HCT116 (cell line): ENCODE measurements around the gene UTP11. TPM values are rescaled to one million over a fixed set of nuclear protein-coding genes. Genes with fewer than 3 reads are reported as not detected.

Experiments used
- ATAC-seq: fragments of 200-7000 bp; cut with Tn5 transposase; 2 replicates; pipeline ENCODE4 v1.9.1; 2020; ENCODE audit warnings: mild to moderate bottlenecking, moderate library complexity
- BruUV-seq: library from RNA; stranded (reverse); fragments of 400-500 nt; replicated peaks from 2 replicates; lab custom pipeline; 2021; lab: Mats Ljungman, UMichigan
- CTCF ChIA-PET: fragments of 300-600 bp; sonication (Branson Sonifier 250); formaldehyde crosslinking; loops from one replicate; lab custom pipeline; 2021; ENCODE audit warnings: antibody characterized with exemption; lab: Charles Lee
- POLR2A ChIA-PET: fragments of 300-600, 350-600 bp; sonication (Branson Sonifier 250); formaldehyde crosslinking; loops from one replicate; lab custom pipeline; 2021; ENCODE audit warnings: antibody characterized with exemption; lab: Charles Lee
- RAD21 ChIA-PET, 2 experiments: fragments of 300-600 bp; sonication (Branson Sonifier 250); formaldehyde crosslinking; loops; one replicate each; lab custom pipeline; 2023; ENCODE audit warnings: low total read pairs in 2 of 2; ENCODE audit not compliant: uncharacterized antibody in 2 of 2, unreplicated experiment in 2 of 2, low non-redundant PET in 1 of 2; lab: Charles Lee
- DNase-seq: peaks from one replicate; pipeline ENCODE4 v3.0.0-alpha.2; 2010; ENCODE audit warnings: low read depth, low spot score
- H2AFZ ChIP-seq: fragments of 200-600 bp; shearing (Covaris generic), sonication (generic); 2 replicates; pipeline ENCODE4 v1.6.1; 2017; ENCODE audit warnings: low read depth, mixed run types, mixed read lengths, antibody characterized with exemption, low read length; ENCODE audit not compliant: poor library complexity, severe bottlenecking
- H3K27ac ChIP-seq: 2 replicates; pipeline ENCODE4 v1.5.1; 2012; ENCODE audit warnings: low read depth, low read length
- H3K27me3 ChIP-seq: fragments of 200-600 bp; sonication (generic); 2 replicates; pipeline ENCODE4 v1.6.1; 2016; ENCODE audit warnings: mixed run types, low read length, mixed read lengths; ENCODE audit not compliant: insufficient read depth
- H3K36me3 ChIP-seq, 2 experiments: fragments of 200-500 bp in 1 of 2; fragments of 200-600 bp in 1 of 2; sonication (Bioruptor generic) in 1 of 2; sonication (generic) in 1 of 2; 2 replicates each; pipeline versions ENCODE4 v1.5.1 to v1.6.1; 2014 to 2016; ENCODE audit warnings: low read length in 2 of 2, inconsistent platforms in 1 of 2, mixed read lengths in 1 of 2, mixed run types in 1 of 2; ENCODE audit not compliant: insufficient read depth in 2 of 2, control insufficient read depth in 1 of 2
- H3K4me1 ChIP-seq, 2 experiments: fragments of 200-600 bp in 1 of 2; sonication (generic) in 1 of 2; 2 replicates each; pipeline versions ENCODE4 v1.5.1 to v1.6.1; 2012 to 2017; ENCODE audit warnings: low read length in 2 of 2, inconsistent platforms in 1 of 2, mild to moderate bottlenecking in 1 of 2, mixed read lengths in 1 of 2, mixed run types in 1 of 2, moderate library complexity in 1 of 2; ENCODE audit not compliant: insufficient read depth in 2 of 2, control insufficient read depth in 1 of 2
- H3K4me2 ChIP-seq: fragments of 200-600 bp; sonication (generic); 2 replicates; pipeline ENCODE4 v1.6.1; 2017; ENCODE audit warnings: mixed run types, low read length, mixed read lengths
- H3K4me3 ChIP-seq, 2 experiments: fragments of 200-600 bp in 1 of 2; sonication (generic) in 1 of 2; replicated peaks in 1 of 2; 2 replicates each; pipeline ENCODE4 v1.5.1; 2011 to 2016; ENCODE audit warnings: low read length in 2 of 2, control low read depth in 1 of 2, low read depth in 1 of 2, mild to moderate bottlenecking in 1 of 2, mixed read lengths in 1 of 2, mixed run types in 1 of 2
- H3K79me2 ChIP-seq: fragments of 200-600 bp; sonication (generic); 2 replicates; pipeline ENCODE4 v1.6.1; 2017; ENCODE audit warnings: mild to moderate bottlenecking, mixed run types, low read length, moderate library complexity, mixed read lengths; ENCODE audit not compliant: insufficient read depth
- H3K9ac ChIP-seq: fragments of 200-600 bp; sonication (generic); 2 replicates; pipeline ENCODE4 v1.6.1; 2016; ENCODE audit warnings: low read length, mixed read lengths
- H3K9me2 ChIP-seq: fragments of 200-600 bp; sonication (generic), shearing (Covaris generic); 2 replicates; pipeline ENCODE4 v1.6.1; 2017; ENCODE audit warnings: mixed run types, mild to moderate bottlenecking, moderate library complexity; ENCODE audit not compliant: insufficient read depth
- H3K9me3 ChIP-seq, 2 experiments: fragments of 200-500 bp in 1 of 2; fragments of 200-600 bp in 1 of 2; sonication (Bioruptor generic) in 1 of 2; sonication (generic) in 1 of 2; 2 replicates each; pipeline ENCODE4 v1.6.1; 2014 to 2017; ENCODE audit warnings: low read length in 2 of 2, mixed read lengths in 2 of 2, inconsistent platforms in 1 of 2, low read depth in 1 of 2, mild to moderate bottlenecking in 1 of 2, mixed run types in 1 of 2, moderate library complexity in 1 of 2; ENCODE audit not compliant: control insufficient read depth in 1 of 2, insufficient read depth in 1 of 2
- H4K20me1 ChIP-seq: fragments of 200-600 bp; sonication (generic), shearing (Covaris generic); 2 replicates; pipeline ENCODE4 v1.6.1; 2017; ENCODE audit warnings: mixed run types, mild to moderate bottlenecking, moderate library complexity; ENCODE audit not compliant: insufficient read depth
- CTCF ChIP-seq, 3 experiments: fragments of 200-600 bp in 1 of 3; sonication (generic) in 1 of 3; IDR thresholded peaks in 2 of 3; conservative IDR thresholded peaks in 1 of 3; 2 replicates each; pipeline ENCODE4 v1.5.1; 2012 to 2017; ENCODE audit warnings: low read depth in 2 of 3, low read length in 2 of 3, antibody characterized with exemption in 1 of 3, borderline replicate concordance in 1 of 3, control low read depth in 1 of 3, mild to moderate bottlenecking in 1 of 3, mixed read lengths in 1 of 3, mixed run types in 1 of 3, moderate library complexity in 1 of 3; ENCODE audit not compliant: insufficient read depth in 1 of 3
- EGR1 ChIP-seq: IDR thresholded peaks from 2 replicates; pipeline ENCODE4 v1.6.1; 2012; ENCODE audit warnings: low read depth
- ELF1 ChIP-seq: IDR thresholded peaks from 2 replicates; pipeline ENCODE4 v1.6.1; 2012; ENCODE audit warnings: low read depth, borderline replicate concordance
- EZH2 ChIP-seq: fragments of 200-600 bp; sonication (generic); IDR thresholded peaks from 2 replicates; pipeline ENCODE4 v1.6.1; 2017; ENCODE audit warnings: antibody characterized with exemption, mixed run types
- EZH2phosphoT487 ChIP-seq: fragments of 200-600 bp; IDR thresholded peaks from 2 replicates; pipeline ENCODE4 v1.6.1; 2018; ENCODE audit warnings: antibody characterized with exemption, borderline replicate concordance
- FOSL1 ChIP-seq: IDR thresholded peaks from 2 replicates; pipeline ENCODE4 v1.6.1; 2012; ENCODE audit warnings: low read depth
- JUND ChIP-seq: IDR thresholded peaks from 2 replicates; pipeline ENCODE4 v1.6.1; 2012
- POLR2A ChIP-seq: IDR thresholded peaks from 2 replicates; pipeline ENCODE4 v1.7.0; 2011; ENCODE audit warnings: borderline replicate concordance; ENCODE audit not compliant: insufficient read depth, insufficient read length; ENCODE audit errors: extremely low read depth
- RAD21 ChIP-seq: IDR thresholded peaks from 2 replicates; pipeline ENCODE4 v1.6.1; 2012; ENCODE audit warnings: low read depth, mild to moderate bottlenecking
- REST ChIP-seq: IDR thresholded peaks from 2 replicates; pipeline ENCODE4 v1.6.1; 2012; ENCODE audit warnings: low read depth
- SIN3A ChIP-seq: IDR thresholded peaks from 2 replicates; pipeline ENCODE4 v1.6.1; 2012; ENCODE audit warnings: low read depth
- SP1 ChIP-seq: IDR thresholded peaks from 2 replicates; pipeline ENCODE4 v1.6.1; 2012; ENCODE audit warnings: low read depth
- SRF ChIP-seq: IDR thresholded peaks from 2 replicates; pipeline ENCODE4 v1.6.1; 2012; ENCODE audit warnings: low read depth
- TCF7L2 ChIP-seq: IDR thresholded peaks from 2 replicates; pipeline ENCODE4 v1.7.0; 2011; ENCODE audit warnings: borderline replicate concordance, inconsistent platforms; ENCODE audit not compliant: insufficient read depth, insufficient read length; ENCODE audit errors: extremely low read depth
- ZFX ChIP-seq: fragments of 450-650 bp; IDR thresholded peaks from 2 replicates; pipeline ENCODE4 v1.6.1; 2017
- intact Hi-C: fragments of 100-400 bp; cut with micrococcal nuclease; formaldehyde crosslinking; loops from 2 replicates; pipeline ENCODE4 v1.10.0; 2022
- total RNA-seq: library from RNA; stranded (reverse); gene quantifications from one replicate; pipeline ENCODE4 v1.2.1, GENCODE V29; 2021; ENCODE audit not compliant: unreplicated experiment
- TF ChIP-seq, protein P1 (sequence below): IDR thresholded peaks from 2 replicates; pipeline ENCODE4 v1.6.1; 2012
- TF ChIP-seq, protein P2 (sequence below): IDR thresholded peaks from 2 replicates; pipeline ENCODE4 v1.6.1; 2011; ENCODE audit warnings: mild to moderate bottlenecking, low read length, moderate library complexity; ENCODE audit not compliant: insufficient replicate concordance; ENCODE audit errors: extremely low read depth

UTP11 gene
- total RNA-seq, 1 experiment from 2014 or later: 47.5 TPM

GRCh38 chr1:38009088-38009840 is 3.3 kb upstream of the UTP11 start:
- TF ChIP-seq, protein P1, sequence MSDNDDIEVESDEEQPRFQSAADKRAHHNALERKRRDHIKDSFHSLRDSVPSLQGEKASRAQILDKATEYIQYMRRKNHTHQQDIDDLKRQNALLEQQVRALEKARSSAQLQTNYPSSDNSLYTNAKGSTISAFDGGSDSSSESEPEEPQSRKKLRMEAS: no peak
- TF ChIP-seq JUND (no peak), CTCF (IDR thresholded peaks at IDR 0.05 in 2 of 3, conservative IDR thresholded peaks at IDR 0.05 in 1 of 3; ENCODE audit: borderline replicate concordance in 1 of 3, insufficient read depth in 1 of 3, low read depth in 2 of 3, low read length in 2 of 3) (no peak), ELF1 (no peak), RAD21 (no peak), REST (no peak), EZH2phosphoT487 (no peak), SP1 (no peak), TCF7L2 (no peak), ZFX (no peak), FOSL1 (no peak), SRF (no peak), EGR1 (no peak), EZH2 (no peak), POLR2A (no peak), SIN3A (no peak)
- TF ChIP-seq, protein P2, sequence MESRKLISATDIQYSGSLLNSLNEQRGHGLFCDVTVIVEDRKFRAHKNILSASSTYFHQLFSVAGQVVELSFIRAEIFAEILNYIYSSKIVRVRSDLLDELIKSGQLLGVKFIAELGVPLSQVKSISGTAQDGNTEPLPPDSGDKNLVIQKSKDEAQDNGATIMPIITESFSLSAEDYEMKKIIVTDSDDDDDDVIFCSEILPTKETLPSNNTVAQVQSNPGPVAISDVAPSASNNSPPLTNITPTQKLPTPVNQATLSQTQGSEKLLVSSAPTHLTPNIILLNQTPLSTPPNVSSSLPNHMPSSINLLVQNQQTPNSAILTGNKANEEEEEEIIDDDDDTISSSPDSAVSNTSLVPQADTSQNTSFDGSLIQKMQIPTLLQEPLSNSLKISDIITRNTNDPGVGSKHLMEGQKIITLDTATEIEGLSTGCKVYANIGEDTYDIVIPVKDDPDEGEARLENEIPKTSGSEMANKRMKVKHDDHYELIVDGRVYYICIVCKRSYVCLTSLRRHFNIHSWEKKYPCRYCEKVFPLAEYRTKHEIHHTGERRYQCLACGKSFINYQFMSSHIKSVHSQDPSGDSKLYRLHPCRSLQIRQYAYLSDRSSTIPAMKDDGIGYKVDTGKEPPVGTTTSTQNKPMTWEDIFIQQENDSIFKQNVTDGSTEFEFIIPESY: no peak
- intact Hi-C loops: no loop called here
- no peaks in the 10 kb centered on the region; the same call in 1 of the 2 replicates for H4K20me1 ChIP-seq
- CTCF ChIA-PET: interaction anchor here (1.0 kb wide), 1 partner anchor 10 kb away, joined by 3 read pairs; no protein-coding TSS in a partner anchor
- H3K4me2 ChIP-seq: 0 out of 2 replicates have a peak overlapping the region, but pooled peaks have one; percentile 2
- H3K79me2 ChIP-seq: peaks cover 24% of the 10 kb centered on the region
- peak overlapping the region; percentile 32 for H3K27ac ChIP-seq
- POLR2A ChIA-PET: no interaction called here
- no TSS peak for BruUV-seq
- H3K36me3 ChIP-seq: peaks cover 0 to 4% of the 10 kb centered on the region in 2 experiments; a peak in 1 of 4 replicates
- DNase-seq (no peak), ATAC-seq (no peak)
- no peaks in the 10 kb centered on the region for H3K9me2 ChIP-seq
- peak overlapping the region; percentile 32 for H3K9ac ChIP-seq
- H3K9me3 ChIP-seq: no peaks in the 10 kb centered on the region
- RAD21 ChIA-PET: no interaction called here
- peaks cover 18 to 43% of the 10 kb centered on the region in 2 experiments; a peak in 3 of 4 replicates for H3K4me1 ChIP-seq
- H3K4me3 ChIP-seq: no peak overlapping the region
- H3K27me3 ChIP-seq: no peaks in the 10 kb centered on the region
- H2AFZ ChIP-seq: no peak overlapping the region
